ENCODE data around the gene STX12.
A peak's percentile ranks its signal among the peaks of the same experiment; 100 is the strongest.
"Not testable (repeated sequence)": the region's sequence is repeated elsewhere in the genome, so short reads cannot be mapped to it uniquely, and the experiment has no call there.

STX12 gene

DNA sequence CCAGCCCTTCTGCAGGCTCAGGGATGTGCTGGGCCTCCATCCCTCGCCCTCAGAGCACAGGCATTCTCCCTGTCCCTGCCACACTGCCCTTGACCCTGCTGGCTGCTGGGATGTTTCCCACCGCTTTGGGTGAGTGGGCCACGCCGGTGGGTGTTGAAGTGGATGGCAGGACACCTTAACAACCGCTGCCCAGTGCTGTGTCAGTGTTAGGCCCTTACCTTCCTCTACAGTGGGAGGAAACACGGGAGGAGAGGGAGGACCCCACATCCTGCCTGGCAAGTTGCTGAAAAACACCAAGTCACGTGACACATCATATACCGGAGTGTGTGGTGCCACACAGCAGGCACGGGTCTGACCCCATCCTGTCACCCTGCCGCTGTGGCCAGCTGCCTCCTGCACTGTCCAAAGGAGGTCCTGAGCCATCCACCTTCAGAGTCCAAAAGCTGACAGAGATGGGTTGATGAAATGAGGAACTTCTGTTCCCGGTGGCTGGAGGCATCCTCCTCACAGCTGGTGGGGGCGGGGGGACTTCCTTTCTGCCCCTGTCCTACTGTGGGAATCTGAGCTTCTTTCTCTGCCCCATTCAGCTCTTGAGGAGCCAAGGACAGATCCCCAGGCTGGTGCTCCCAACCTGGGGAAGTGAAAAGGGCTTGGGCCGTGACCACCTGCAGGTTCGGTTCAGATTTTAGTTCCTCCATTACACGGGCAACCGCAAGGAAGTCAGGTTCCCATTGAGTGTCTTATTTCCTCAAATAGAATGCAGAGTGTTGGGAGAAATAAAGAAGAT lies 96.1 kb downstream of the STX12 start:
- no peak for DNase-seq (ENCODE audit: low read depth)

DNA sequence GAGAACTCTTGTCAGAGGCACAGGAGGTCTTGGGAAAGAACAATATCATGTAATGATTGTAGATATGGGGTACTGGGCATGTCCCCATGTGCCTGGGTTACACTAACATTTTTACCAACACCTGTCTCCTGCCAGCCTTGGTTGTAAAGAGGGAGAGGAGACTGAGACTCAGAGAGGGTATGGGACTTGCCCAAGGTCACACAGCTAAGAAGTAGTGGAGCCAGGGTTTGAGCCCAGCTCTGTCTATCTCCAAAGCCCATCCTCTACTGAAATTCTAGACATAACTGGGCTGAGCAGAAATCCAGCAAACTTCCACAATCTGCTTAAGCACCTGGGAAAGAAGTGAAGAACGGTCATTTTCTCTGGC lies 96.7 kb downstream of the STX12 start:
- DNase-seq (ENCODE audit: low read depth), result no peak

GRCh38 chr1:27871076-27871475 lies 98.1 kb downstream of the STX12 start:
- DNase-seq (ENCODE audit: low read depth), result not testable (repeated sequence)

DNA sequence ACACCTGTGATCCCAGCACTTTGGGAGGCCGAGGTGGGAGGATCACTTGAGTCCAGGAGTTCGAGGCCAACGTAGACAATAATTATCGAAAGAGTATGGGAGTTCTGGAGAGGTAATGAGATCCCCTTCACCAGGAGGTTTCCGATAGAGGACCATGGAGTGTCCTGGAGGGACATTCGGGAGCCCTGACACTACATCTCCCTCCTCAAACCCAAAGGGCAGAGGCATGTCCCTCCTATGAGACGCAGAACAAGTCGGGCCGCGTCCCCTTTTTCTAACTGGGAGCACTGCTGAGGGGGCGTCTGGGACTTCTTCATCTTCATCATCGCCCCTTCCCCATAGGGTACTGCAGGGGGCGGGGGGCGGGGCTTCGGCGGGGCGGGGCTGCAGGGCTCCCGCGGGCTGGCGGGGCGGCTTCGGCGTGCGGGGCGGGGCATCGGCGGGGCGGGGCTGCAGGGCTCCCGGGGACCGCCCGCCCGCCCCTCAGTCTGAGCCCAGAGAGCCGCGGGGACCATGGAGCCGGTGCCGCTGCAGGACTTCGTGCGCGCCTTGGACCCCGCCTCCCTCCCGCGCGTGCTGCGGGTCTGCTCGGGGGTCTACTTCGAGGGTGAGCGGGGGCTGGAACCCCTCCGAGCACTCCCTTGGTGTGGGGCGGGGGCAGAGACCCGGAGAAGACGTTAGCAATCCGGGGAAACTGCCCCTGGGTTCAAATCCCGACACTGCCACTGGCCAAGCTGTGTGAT lies 99.2 kb downstream of the STX12 start, which contains the start of gene THEMIS2:
Gene THEMIS2 (plus strand): TSS at position 486 of the 743 bp plus-strand sequence. CDS start 28 bp downstream, at position 514.
- DNase-seq (ENCODE audit: low read depth), result peak; percentile 74

DNA sequence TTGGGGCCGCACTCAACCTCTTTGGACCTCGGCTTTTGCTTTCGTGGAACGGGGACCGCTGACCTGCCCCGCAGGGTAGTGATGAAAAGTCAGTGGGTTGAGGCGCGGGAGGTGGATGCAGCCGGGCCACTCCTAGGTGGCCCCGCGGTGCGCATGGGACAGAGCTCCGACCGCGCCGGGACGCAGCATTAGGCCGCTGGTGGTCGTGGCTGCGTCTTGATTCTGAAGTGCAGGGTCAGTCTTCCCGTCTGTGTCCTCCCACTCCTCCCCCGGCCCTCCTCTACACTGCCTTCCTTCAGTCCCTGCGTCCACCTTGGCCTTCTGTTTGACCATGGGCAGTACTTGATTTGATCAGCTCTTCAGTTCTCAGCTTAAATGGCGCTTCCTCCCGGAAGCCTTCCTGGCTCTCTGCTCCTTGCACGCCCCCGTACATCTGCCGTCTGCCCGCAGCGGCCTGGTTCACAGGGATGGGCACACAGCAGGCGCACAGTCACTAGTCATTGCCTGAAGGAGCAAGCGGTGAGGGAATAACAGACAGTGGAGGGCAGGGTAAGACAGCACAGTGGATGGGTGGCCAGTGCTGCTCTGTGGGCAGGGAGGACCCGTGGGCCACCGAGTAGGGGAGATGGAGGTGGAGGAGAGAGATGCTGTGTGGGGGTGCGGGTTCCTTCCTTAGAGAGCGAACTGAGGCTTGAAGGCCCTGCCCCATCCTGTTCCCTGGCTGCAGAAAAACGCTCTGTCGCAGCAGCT lies 100.0 kb downstream of the STX12 start:
- DNase-seq (ENCODE audit: low read depth), result no peak

- no peak for DNase-seq (ENCODE audit: low read depth)
Measured at GRCh38 chr1:27873671-27874384, 100.8 kb downstream of the STX12 start.

Data from stimulated activated CD8-positive, alpha-beta memory T cell treated with anti-CD3 and anti-CD28 coated beads, Interleukin-4, amount 100 ng/mL, for 24 hours (primary cell).